Neural cell (in vitro differentiated cells): ENCODE measurements around the gene PCLO. TPM values are rescaled to one million over a fixed set of nuclear protein-coding genes. Genes with fewer than 3 reads are reported as not detected.

Experiments
- H2AFZ ChIP-seq: fragments of 200-600, 300-800 bp; sonication (generic), shearing (Covaris generic); 2 replicates; pipeline ENCODE4 v1.6.0; 2014; ENCODE audit warnings: low read depth, mild to moderate bottlenecking, antibody characterized with exemption, low read length, moderate library complexity
- H3F3A ChIP-seq: fragments of 200-600 bp; shearing (Covaris generic); 2 replicates; pipeline ENCODE4 v1.6.1; 2016; ENCODE audit warnings: mild to moderate bottlenecking, moderate library complexity, mixed read lengths, antibody characterized with exemption, low read length; ENCODE audit not compliant: insufficient read depth, poor library complexity, severe bottlenecking
- H3K27ac ChIP-seq: fragments of 200-600, 300-800 bp; sonication (generic), shearing (Covaris generic); 2 replicates; pipeline ENCODE4 v1.5.1; 2014; ENCODE audit warnings: mild to moderate bottlenecking, low read length, moderate library complexity
- H3K27me3 ChIP-seq: fragments of 300-800, 200-600 bp; sonication (generic), shearing (Covaris generic); 2 replicates; pipeline ENCODE4 v1.6.0; 2014; ENCODE audit warnings: mild to moderate bottlenecking, low read depth, low read length, moderate library complexity; ENCODE audit not compliant: insufficient read depth
- H3K36me3 ChIP-seq: fragments of 300-800, 200-600 bp; sonication (generic), shearing (Covaris generic); 2 replicates; pipeline ENCODE4 v1.5.1; 2014; ENCODE audit warnings: mild to moderate bottlenecking, antibody characterized with exemption, low read length, moderate library complexity; ENCODE audit not compliant: insufficient read depth
- H3K4me2 ChIP-seq: fragments of 300-800, 200-600 bp; sonication (generic), shearing (Covaris generic); 2 replicates; pipeline ENCODE4 v1.6.0; 2014; ENCODE audit warnings: mild to moderate bottlenecking, low read length
- H3K4me3 ChIP-seq: fragments of 300-800, 200-600 bp; sonication (generic), shearing (Covaris generic); 2 replicates; pipeline ENCODE4 v1.5.1; 2014; ENCODE audit warnings: mild to moderate bottlenecking, low read length, moderate library complexity
- H3K79me2 ChIP-seq: fragments of 200-600 bp; shearing (Covaris generic); replicated peaks from 2 replicates; pipeline ENCODE4 v1.6.0; 2014; ENCODE audit warnings: mild to moderate bottlenecking, low read length, moderate library complexity; ENCODE audit not compliant: insufficient read depth
- H3K9ac ChIP-seq: fragments of 300-800, 200-600 bp; sonication (generic), shearing (Covaris generic); 2 replicates; pipeline ENCODE4 v1.6.1; 2016; ENCODE audit warnings: mild to moderate bottlenecking, low read length, mixed read lengths
- H3K9me2 ChIP-seq: fragments of 200-600 bp; shearing (Covaris generic); 2 replicates; pipeline ENCODE4 v1.6.1; 2016; ENCODE audit warnings: mild to moderate bottlenecking, low read length, mixed read lengths; ENCODE audit not compliant: insufficient read depth
- H3K9me3 ChIP-seq: fragments of 200-600, 300-800 bp; sonication (generic), shearing (Covaris generic); 2 replicates; pipeline ENCODE4 v1.6.1; 2016; ENCODE audit warnings: mild to moderate bottlenecking, mixed run types, low read length, moderate library complexity, mixed read lengths
- H4K20me1 ChIP-seq: fragments of 200-600 bp; shearing (Covaris generic); 2 replicates; pipeline ENCODE4 v1.6.1; 2016; ENCODE audit warnings: mild to moderate bottlenecking, mixed run types; ENCODE audit not compliant: insufficient read depth
- EP300 ChIP-seq: fragments of 450-650 bp; conservative IDR thresholded peaks from 2 replicates; pipeline ENCODE4 v1.6.1; 2014; ENCODE audit warnings: antibody characterized with exemption, mild to moderate bottlenecking, moderate library complexity; ENCODE audit not compliant: poor library complexity, severe bottlenecking
- EZH2 ChIP-seq: fragments of 200-600, 300-800 bp; shearing (Covaris generic), sonication (generic); IDR thresholded peaks from 2 replicates; pipeline ENCODE4 v1.6.1; 2014; ENCODE audit warnings: antibody characterized with exemption, low read length, borderline replicate concordance, mild to moderate bottlenecking; ENCODE audit not compliant: insufficient read depth, poor library complexity, severe bottlenecking
- MXI1 ChIP-seq: fragments of 450-650 bp; conservative IDR thresholded peaks from 2 replicates; pipeline ENCODE4 v1.6.1; 2014; ENCODE audit warnings: antibody characterized with exemption, mild to moderate bottlenecking; ENCODE audit not compliant: poor library complexity, severe bottlenecking
- POLR2AphosphoS5 ChIP-seq: IDR thresholded peaks from 2 replicates; pipeline ENCODE4 v1.6.1; 2012
- RAD21 ChIP-seq: fragments of 450-650 bp; conservative IDR thresholded peaks from 2 replicates; pipeline ENCODE4 v1.6.1; 2014; ENCODE audit warnings: antibody characterized with exemption, mild to moderate bottlenecking, moderate library complexity
- SMC3 ChIP-seq: fragments of 450-650 bp; conservative IDR thresholded peaks from 2 replicates; pipeline ENCODE4 v1.6.1; 2014; ENCODE audit warnings: antibody characterized with exemption, mild to moderate bottlenecking, moderate library complexity; ENCODE audit not compliant: poor library complexity
- TAF1 ChIP-seq: IDR thresholded peaks from 2 replicates; pipeline ENCODE4 v1.6.1; 2012; ENCODE audit warnings: low read depth
- polyA plus RNA-seq: library from polyadenylated mRNA; depleted of rRNA; stranded (reverse); fragments of >200 nt; gene quantifications from 2 replicates; pipeline ENCODE4 v1.2.3, GENCODE V29; 2014
- TF ChIP-seq, protein P1 (sequence below): IDR thresholded peaks from 2 replicates; pipeline ENCODE4 v1.6.1; 2012; ENCODE audit warnings: borderline replicate concordance
- TF ChIP-seq, protein P2 (sequence below): fragments of 450-650 bp; IDR thresholded peaks from 2 replicates; pipeline ENCODE4 v1.5.1; 2014; ENCODE audit warnings: antibody characterized with exemption, mild to moderate bottlenecking, moderate library complexity; ENCODE audit not compliant: poor library complexity, severe bottlenecking

PCLO gene
- polyA plus RNA-seq, 1 donor from 2014 or later, result 25.5 TPM

DNA sequence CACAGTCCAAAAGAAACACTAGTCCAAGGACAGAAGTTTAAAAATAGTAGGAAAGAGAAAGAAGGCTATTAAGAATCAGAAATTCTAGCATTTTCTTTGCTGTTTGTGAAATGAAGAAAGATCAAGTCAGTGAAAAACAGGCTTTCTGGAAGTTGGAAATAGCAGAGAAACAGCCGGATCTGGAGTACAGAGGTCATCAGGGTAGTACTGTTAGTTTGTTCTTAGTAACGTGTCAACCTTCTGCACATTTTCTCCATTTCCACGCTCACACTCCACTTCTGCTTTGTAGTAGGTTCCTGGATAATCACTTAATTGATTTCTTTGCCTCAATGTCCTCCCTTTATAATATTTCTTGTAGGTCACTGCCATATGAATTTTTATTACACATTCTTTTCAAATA, 322.6 kb downstream of the PCLO start:
- no peak overlapping the region for H3K4me2 ChIP-seq
- no peak overlapping the region for H3K4me3 ChIP-seq
- peaks cover 19% of the 10 kb centered on the region for H3K36me3 ChIP-seq
- H3K9ac ChIP-seq, result no peak overlapping the region
- no peaks in the 10 kb centered on the region for H3K9me2 ChIP-seq
- H3K27ac ChIP-seq, result no peak overlapping the region
- H3K79me2 ChIP-seq, result no peaks in the 10 kb centered on the region
- peaks cover 6% of the 10 kb centered on the region for H3K9me3 ChIP-seq
- TF ChIP-seq TAF1 (no peak), POLR2AphosphoS5 (no peak), SMC3 (no peak), RAD21 (no peak), EP300 (no peak)
- TF ChIP-seq, protein P1, sequence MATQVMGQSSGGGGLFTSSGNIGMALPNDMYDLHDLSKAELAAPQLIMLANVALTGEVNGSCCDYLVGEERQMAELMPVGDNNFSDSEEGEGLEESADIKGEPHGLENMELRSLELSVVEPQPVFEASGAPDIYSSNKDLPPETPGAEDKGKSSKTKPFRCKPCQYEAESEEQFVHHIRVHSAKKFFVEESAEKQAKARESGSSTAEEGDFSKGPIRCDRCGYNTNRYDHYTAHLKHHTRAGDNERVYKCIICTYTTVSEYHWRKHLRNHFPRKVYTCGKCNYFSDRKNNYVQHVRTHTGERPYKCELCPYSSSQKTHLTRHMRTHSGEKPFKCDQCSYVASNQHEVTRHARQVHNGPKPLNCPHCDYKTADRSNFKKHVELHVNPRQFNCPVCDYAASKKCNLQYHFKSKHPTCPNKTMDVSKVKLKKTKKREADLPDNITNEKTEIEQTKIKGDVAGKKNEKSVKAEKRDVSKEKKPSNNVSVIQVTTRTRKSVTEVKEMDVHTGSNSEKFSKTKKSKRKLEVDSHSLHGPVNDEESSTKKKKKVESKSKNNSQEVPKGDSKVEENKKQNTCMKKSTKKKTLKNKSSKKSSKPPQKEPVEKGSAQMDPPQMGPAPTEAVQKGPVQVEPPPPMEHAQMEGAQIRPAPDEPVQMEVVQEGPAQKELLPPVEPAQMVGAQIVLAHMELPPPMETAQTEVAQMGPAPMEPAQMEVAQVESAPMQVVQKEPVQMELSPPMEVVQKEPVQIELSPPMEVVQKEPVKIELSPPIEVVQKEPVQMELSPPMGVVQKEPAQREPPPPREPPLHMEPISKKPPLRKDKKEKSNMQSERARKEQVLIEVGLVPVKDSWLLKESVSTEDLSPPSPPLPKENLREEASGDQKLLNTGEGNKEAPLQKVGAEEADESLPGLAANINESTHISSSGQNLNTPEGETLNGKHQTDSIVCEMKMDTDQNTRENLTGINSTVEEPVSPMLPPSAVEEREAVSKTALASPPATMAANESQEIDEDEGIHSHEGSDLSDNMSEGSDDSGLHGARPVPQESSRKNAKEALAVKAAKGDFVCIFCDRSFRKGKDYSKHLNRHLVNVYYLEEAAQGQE, result no peak
- no peaks in the 10 kb centered on the region for H3F3A ChIP-seq
- H2AFZ ChIP-seq, result no peak overlapping the region
- no peaks in the 10 kb centered on the region for H3K27me3 ChIP-seq
- no peaks in the 10 kb centered on the region for H4K20me1 ChIP-seq

DNA sequence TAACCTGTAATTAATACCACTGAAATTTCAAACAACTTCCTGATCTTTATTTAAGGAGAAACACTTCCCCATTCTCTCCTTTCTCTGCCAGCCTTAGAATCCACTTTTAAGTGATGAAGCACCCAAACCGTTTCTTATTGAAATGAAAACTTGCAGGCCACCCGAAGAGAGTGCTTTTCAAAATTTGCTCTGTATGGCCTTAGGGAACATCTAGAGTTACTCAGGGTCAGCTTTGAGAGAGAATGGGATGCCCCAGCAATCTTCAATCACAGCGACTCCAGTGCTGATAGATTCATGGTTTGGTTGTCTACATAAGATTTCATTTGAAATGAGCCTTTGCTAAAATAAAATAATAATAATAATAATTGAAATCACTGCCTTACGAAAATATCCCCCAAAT, 323.1 kb downstream of the PCLO start:
- Histone ChIP-seq H3K27me3 (no peaks in the 10 kb centered on the region), H3K36me3 (peaks cover 19% of the 10 kb centered on the region), H3K9me2 (no peaks in the 10 kb centered on the region), H3K4me3 (no peak overlapping the region), H3K79me2 (no peaks in the 10 kb centered on the region), H3K4me2 (no peak overlapping the region), H3K9ac (no peak overlapping the region), H2AFZ (no peak overlapping the region), H3K9me3 (peaks cover 6% of the 10 kb centered on the region), H4K20me1 (no peaks in the 10 kb centered on the region), H3F3A (no peaks in the 10 kb centered on the region), H3K27ac (no peak overlapping the region)
- TF ChIP-seq TAF1 (no peak), POLR2AphosphoS5 (no peak), RAD21 (no peak), MXI1 (no peak), SMC3 (no peak)
- TF ChIP-seq, protein P1, result no peak

DNA sequence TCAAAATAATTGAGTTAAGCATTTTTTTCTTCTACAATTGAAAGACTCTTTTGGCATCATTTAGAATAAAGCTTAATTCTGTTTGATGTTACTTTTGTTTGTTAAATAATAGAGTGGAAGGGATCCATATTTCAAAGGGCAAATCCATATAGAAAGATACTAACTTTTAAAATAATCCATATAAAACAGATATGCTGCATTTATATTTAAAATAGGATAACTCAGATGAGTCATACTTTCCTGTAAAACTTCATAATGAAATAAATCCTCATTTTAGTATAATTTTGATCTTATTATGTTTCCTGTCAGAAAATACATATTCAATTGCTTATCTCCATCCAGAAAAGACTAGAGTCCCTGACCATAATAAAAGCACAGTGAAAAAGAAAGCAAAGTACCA, 323.6 kb downstream of the PCLO start:
- Histone ChIP-seq H3K79me2 (no peaks in the 10 kb centered on the region), H3K27ac (no peak overlapping the region), H3F3A (no peaks in the 10 kb centered on the region), H3K9me2 (no peaks in the 10 kb centered on the region), H3K36me3 (peaks cover 19% of the 10 kb centered on the region), H4K20me1 (no peaks in the 10 kb centered on the region), H3K4me2 (no peak overlapping the region), H3K27me3 (no peaks in the 10 kb centered on the region), H3K9ac (no peak overlapping the region), H3K4me3 (no peak overlapping the region), H2AFZ (no peak overlapping the region), H3K9me3 (peaks cover 6% of the 10 kb centered on the region)
- TF ChIP-seq EZH2, result no peak
- no peak for TF ChIP-seq SMC3
- TF ChIP-seq, protein P2, sequence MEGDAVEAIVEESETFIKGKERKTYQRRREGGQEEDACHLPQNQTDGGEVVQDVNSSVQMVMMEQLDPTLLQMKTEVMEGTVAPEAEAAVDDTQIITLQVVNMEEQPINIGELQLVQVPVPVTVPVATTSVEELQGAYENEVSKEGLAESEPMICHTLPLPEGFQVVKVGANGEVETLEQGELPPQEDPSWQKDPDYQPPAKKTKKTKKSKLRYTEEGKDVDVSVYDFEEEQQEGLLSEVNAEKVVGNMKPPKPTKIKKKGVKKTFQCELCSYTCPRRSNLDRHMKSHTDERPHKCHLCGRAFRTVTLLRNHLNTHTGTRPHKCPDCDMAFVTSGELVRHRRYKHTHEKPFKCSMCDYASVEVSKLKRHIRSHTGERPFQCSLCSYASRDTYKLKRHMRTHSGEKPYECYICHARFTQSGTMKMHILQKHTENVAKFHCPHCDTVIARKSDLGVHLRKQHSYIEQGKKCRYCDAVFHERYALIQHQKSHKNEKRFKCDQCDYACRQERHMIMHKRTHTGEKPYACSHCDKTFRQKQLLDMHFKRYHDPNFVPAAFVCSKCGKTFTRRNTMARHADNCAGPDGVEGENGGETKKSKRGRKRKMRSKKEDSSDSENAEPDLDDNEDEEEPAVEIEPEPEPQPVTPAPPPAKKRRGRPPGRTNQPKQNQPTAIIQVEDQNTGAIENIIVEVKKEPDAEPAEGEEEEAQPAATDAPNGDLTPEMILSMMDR, result no peak
- no peak for TF ChIP-seq POLR2AphosphoS5
- TF ChIP-seq TAF1, result no peak
- TF ChIP-seq RAD21, result no peak
- TF ChIP-seq, protein P1, result no peak
